NCI-H2196 (cell line): Measurements from ENCODE around the gene GAMT.

ENCODE experiments used
- DNase-seq: peaks from one replicate; lab custom pipeline; 2025; ENCODE audit not compliant: unreplicated experiment; lab: John Stamatoyannopoulos, UW

The GAMT gene

GRCh38 chr19:1349211-1349610 lies 52.1 kb downstream of the GAMT start:
- DNase-seq: no peak
